Measurements from ENCODE around the gene NMT1.

The NMT1 gene

DNA sequence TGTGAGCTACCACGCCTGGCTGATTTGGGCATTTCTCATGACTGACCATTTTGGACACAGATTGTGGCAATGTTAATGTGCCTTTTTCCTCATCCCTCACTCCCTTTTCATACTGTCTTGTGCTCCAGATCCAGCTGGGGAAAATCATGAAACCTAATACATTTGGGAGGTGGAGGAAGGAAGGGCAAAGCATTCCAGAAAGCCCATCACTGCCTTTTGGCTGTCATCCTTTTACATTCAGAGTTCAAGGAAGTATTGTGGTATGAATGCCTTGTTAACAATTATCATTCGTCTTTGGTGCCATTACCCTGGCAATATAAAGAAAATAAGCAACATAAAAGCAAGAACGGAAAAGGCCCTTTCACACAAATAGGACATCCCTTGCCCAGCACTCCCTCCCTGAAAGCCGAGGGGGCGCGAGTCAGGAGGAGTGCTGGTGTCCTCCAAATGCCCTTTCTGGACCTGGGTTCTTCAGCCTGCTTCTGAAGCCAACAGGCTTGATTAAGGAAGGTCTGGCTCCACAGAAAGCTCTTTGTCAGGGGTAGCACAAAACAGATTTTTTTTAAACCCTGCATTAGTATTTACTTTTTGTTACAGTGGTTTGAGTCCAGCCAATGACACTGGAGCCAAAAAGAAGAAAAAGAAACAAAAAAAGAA is 20.1 kb downstream of the NMT1 start:
- no peak for DNase-seq (ENCODE audit: low spot score)

DNA sequence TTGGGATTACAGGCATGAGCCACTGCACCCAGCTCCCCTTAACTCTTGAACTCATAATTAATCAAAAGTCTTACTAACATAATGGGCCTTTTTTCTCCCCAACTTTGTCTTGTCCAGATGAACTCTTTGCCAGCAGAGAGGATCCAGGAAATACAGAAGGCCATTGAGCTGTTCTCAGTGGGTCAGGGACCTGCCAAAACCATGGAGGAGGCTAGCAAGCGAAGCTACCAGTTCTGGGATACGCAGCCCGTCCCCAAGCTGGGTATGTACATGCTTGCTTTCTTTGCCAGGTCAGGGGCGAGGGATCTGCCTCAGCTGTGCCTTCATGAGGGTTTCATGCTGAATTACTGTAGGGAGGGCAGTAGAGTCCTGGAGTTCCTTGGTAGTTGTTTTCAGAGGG is 25.3 kb downstream of the NMT1 start:
- no peak for DNase-seq (ENCODE audit: low spot score)

DNA sequence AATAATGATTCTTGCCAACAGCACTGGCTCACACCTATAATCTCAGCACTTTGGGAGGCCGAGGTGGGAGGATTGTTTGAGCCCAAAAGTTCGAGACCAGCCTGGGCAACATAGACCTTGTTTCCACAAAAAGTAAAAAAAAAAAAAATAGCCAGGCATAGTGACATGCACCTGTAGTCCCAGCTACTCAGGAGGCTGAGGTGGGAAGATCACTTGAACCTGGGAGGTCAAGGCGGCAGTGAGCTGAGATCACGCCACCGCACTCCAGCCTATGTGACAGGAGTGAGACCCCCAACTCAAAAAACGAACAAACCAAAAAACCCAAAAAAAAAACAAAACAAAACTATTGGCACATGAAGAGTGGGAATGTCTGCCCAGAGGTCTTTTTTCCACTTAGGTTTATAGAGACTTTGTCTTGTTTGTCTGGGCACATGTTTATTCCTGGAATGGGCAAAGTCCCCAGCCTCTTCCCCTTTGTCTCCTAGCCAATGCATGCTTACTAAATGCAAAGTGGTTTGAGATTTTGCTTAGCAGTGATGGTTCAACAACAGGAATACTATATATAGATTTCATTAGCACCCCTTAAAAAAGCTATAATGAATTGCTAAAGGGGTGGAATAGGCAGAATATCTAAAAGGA is 25.9 kb downstream of the NMT1 start:
- DNase-seq (ENCODE audit: low spot score) = no peak

DNA sequence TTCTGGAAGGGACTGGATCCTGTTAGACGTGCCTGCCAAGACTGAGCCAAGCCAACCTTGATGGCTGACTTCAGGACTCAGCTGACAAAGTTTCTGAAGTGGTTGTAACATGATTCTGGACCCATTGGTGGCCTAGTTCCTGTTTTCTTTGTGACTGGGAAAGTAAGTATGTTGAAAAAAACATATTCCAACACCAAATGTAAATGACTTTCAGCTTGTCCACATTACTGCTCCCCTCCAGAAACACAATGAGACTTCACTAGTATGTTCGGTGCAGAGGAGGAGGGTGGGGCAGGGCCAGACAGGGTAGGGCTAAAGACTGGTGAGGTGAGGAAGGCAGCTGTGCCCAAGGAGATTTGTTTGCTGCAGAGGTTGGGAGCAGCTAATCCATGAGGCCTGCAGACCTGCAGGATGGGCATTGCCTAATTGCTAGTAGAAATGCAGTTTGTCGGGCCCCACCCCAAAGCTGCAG is 26.4 kb downstream of the NMT1 start:
- DNase-seq (ENCODE audit: low spot score) = no peak

DNA sequence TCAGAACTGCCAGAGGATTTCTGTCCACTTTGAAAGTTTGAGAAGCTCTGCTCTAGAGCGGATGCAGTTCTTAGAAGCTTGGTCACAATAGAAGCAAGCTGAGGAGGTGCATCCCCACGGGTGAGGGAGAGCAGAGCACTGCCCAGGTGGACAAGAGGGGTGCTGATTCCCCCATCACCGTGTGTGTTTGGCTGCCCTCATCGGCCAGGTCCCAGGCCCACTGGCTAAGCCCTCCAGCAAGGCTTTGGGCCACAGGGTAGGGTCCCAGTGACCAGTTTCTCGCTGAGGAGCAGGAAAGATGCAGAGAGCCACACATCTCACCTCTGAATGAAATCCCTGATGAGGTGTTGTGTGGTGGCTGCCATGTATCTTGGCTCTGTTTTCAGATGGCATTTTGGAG is 26.9 kb downstream of the NMT1 start:
- no peak for DNase-seq (ENCODE audit: low spot score)

DNA sequence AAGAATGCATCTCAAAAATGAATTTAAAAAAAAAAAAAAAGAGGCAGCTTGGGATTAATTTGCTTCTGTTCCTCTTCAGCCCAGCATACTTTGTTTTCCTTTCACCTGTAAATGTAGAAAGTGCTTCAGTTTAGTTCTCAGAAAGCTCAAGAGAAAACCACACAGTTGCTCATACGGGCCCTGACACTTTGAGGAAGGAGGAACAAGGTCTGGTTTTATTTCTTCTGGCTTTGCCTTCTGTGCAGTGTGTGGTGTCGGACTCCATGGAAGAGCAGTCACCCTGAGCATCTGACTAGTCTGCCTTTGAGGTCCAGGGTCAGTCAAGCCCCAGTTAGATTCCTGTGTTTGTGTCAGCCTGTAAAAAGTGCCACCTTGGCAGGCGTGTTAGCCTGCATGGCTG is 27.6 kb downstream of the NMT1 start:
- no peak for DNase-seq (ENCODE audit: low spot score)

DNA sequence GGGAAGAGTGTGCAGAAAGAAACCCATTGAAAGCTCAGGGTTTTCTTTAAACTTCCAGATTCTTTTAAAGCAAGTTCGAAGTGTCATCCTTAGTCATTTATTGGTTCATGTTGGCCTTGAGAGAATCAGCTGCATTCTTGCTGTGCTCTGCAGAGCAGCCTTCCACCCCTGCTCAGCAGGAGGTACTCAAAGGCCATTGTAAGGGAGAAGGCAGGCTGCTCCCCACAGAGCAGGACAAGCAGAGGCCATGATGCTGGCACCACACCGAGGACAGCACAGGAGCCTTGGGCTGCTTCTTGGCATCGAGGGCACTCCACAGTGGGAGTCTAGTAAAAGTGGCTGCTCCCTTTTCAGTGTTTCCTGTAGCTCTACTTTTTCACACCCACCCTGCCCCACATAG is 29.6 kb downstream of the NMT1 start:
- peak; percentile 75 for DNase-seq (ENCODE audit: low spot score)

DNA sequence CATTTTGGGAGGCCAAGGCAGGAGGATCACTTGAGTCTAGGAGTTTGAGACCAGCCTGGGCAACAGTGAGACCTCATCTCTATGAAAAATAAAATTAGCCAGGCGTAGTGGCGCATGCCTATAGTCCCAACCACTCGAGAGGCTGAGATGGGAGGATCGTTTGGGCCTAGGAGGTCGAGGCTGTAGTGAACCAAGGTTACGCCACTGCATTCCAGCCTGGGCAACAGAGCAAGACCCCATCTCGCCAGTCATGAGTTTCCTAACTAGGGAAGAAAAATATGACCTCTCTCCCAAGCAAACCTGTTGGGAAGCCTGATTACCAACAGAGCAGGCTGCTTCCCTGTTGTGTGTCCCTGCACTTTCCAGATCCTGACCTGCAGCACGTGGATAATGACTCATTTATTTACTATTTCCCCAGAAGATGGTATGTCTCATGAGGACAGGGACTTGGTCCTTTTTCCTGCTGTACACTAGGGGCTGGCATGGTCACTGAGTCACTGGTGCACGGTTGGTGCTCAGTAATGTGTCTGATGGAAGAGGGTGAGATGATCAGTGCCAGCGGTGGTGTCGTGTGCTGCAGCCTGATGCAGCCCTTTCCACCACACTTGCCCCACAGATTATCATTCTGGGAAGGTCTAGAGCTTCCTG is 30.8 kb downstream of the NMT1 start:
- DNase-seq (ENCODE audit: low spot score) = no peak

DNA sequence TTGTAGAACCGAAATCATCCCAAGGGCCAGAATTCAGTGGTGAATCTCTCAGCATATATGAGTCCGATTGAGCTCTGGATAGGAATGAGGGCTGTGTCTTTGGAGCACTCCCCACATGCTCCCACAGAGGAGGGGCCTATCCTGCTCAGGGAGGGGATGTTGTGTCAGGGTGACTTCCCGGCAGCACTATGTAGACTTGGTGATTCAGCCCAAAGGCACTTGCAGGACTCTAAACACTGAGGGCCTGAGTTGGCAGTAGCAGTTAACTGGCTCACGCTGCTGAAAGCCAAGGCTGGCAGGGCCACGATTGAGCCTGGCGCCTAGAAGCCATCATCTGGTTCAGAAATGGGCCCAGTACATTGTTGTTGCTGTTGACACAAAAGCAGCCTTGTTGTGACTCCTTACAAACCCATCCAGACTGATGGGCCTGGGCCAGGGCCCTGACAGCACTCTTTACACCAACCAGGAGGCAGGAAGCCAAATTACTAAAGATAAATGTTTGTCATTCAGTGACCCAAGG is 31.9 kb downstream of the NMT1 start:
- DNase-seq (ENCODE audit: low spot score) = no peak

DNA sequence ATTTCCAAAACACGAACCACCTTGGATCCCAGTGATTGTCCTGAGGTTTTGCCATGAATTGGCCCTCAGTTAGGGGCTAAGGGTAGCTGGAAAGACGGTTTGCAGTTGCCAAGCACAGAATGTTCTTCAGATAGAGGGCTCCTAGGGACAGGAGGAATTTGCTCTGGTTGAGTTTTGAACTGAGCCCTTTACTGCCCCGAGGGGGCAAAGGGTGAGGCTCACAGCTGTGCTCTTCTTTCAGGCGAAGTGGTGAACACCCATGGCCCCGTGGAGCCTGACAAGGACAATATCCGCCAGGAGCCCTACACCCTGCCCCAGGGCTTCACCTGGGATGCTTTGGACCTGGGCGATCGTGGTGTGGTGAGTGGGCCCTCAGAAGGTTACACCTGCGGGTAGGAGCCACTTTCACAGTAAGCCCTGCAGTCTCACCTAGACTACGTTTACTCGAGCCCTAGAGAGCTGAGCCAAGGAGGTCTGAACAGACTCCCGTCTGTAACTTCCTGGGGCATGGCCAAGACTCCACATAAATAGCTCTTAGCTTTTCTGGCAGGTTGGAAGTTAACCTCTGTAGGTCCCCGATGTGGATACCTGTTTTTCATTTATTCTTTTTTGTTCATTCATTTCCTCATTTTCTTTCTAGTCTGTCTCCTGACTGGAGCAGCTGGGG is 32.5 kb downstream of the NMT1 start:
- no peak for DNase-seq (ENCODE audit: low spot score)

DNA sequence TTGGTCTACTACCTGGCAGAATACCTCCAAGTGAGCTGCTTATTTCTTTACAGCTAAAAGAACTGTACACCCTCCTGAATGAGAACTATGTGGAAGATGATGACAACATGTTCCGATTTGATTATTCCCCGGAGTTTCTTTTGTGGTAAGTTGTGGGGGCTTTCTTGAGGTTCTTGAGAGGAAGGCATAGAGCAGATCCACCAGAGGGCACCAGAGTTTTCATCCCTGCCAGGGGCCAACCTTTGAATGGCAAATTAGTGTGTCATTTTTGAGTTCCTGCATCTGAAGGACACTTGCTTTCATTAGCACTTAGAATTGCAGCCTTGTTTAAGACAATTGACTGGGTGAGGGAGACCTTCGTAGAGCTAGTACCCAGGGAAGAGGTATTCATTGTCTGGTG is 35.0 kb downstream of the NMT1 start:
- peak; percentile 64 for DNase-seq (ENCODE audit: low spot score)

DNA sequence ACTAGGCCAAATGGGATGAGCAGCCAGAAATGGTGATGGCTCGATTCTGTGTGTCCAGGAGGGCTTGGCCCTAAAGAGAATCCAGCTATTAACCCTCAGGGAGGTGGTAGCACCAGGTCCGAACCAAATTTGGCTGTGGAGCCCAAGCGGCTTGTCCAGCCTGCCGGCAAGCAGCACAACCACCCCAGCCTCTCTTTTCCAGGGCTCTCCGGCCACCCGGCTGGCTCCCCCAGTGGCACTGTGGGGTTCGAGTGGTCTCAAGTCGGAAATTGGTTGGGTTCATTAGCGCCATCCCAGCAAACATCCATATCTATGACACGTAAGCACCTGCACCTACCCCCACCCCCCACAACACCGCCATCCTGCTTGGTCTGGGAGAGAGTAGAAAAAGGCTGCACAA is 35.8 kb downstream of the NMT1 start:
- no peak for DNase-seq (ENCODE audit: low spot score)

DNA sequence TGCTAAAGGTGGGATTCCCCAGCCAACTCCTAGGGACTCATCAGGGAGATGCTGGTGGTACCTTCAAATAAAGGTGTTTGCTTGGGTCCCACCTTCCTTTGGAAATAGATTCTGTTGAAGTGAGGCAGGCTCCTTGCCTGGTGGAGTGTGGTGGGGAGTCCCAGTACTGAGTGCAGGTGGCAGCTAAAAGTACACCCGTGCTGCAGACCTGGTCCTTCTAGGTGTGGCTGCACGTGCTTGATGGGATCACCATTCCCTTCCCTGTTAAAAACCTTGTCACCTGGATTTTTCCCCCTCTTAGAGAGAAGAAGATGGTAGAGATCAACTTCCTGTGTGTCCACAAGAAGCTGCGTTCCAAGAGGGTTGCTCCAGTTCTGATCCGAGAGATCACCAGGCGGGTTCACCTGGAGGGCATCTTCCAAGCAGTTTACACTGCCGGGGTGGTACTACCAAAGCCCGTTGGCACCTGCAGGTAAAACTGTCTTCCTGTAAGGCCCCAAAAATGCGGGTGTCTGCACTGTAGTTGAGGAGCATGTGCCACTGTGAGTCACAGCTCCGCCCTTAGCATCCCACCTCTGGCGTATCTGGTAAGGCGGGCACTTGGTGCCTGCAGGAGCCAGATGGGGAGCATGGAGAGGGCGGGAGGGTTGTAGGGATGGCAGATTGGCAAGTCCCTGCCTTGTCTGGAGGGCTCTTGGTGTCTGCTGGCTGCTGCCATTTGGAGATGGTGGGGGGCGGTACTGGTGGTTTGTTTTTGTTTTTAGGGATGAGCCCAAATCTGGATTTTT is 37.2 kb downstream of the NMT1 start:
- DNase-seq (ENCODE audit: low spot score) = no peak

DNA sequence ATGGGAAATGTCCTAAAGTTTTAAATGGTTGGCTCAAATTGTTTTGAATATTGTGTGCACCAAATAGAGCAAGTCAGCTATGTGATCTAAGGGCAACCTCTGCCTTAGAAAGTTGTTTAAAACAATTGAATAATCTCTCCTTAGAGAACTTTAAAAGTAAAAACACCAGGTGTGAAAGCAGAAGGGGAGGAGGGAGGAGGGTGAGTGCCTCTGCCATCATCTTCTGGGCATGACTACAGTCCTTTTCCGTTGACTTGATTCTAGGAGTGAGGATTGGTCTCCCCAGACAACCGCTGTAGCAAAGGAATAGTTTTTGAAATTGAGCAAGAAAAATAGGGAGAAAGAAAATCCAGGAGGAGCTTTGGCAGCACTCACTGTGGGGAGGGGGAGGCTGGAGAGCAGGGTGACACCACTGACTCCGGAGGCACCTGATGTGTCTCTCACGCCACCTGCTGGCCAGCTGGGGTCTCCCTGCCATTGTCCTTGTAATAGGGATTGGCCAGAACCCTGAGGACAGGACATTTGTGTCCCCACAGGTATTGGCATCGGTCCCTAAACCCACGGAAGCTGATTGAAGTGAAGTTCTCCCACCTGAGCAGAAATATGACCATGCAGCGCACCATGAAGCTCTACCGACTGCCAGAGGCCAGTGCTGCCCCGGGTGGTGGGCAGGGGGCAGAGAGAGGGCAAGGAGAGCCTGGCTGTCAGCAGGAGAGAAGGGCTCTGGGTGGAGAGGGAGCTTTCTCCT is 37.9 kb downstream of the NMT1 start:
- peak; percentile 97 for DNase-seq (ENCODE audit: low spot score)

DNA sequence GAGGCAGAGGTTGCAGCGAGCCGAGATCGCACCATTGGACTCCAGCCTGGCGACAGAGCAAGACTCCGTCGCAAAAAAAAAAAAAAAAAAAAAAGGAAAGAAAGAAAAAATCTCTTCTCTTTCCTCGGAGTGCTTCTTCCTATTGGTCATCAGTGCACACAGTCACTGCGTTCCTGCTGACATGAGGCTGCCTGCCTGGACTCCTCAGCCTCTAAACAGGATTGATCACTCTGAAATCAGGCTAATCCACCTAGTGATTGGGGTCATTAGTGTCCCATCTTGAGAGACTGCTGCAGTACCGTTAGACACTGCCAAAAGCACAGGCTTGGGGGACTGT is 40.4 kb downstream of the NMT1 start:
- DNase-seq (ENCODE audit: low spot score) = no peak

DNA sequence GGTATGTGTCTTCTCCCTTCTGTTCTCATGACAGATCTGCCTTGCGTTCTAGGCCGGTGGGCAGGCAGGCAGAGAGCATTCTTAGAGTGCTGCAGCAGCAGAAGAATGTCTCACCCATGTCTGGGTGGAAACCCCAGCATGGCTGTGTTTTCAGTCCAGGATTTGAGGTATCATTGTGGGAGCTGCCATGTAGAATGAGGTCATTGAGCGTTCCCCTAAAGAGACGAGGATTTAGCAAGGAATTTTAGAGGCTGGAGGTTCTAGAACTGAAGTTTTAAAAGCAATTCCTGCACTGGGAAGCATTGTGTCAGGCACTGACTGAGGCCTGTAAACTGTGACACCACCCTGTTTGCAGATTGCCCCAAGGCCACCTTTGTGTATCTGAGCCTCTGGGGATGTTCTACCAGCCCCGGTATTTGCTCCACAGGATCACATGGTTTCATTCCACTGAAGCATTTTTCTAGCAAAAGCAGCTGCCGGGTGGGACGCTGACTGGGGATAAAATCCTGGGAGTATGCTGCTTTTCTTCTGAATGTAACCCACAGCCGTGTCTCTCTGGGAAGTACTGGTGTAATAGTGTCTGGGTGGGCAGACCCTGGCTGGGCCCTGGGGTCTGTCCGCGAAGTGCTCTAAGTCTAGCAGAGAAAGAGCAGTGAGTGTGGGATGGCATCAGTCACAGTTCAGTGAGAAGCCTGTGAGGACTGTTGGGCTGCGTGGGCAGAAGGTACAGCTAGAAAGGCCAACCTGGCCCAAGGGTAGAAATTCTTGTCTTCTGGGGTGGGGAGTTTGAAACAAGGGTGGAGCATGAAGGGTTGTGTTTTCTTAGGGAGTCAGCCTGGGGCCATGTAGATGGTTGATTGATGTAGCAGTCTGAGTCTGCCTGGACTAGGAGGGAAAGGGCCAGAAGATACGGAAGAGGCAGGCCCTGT is 41.0 kb downstream of the NMT1 start:
- no peak for DNase-seq (ENCODE audit: low spot score)

DNA sequence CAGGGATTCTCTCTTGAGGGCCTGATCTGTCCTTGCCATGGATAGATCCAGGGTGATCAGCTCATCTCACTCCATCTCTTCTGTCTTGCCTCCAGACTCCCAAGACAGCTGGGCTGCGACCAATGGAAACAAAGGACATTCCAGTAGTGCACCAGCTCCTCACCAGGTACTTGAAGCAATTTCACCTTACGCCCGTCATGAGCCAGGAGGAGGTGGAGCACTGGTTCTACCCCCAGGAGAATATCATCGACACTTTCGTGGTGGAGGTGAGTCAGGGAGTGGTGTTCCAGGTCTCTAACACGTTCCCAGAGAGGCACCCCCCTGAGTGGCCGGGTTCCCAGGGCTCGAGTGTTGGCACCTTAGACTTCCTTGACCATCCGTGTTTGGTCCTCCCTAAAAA is 41.7 kb downstream of the NMT1 start:
- DNase-seq (ENCODE audit: low spot score) = no peak

DNA sequence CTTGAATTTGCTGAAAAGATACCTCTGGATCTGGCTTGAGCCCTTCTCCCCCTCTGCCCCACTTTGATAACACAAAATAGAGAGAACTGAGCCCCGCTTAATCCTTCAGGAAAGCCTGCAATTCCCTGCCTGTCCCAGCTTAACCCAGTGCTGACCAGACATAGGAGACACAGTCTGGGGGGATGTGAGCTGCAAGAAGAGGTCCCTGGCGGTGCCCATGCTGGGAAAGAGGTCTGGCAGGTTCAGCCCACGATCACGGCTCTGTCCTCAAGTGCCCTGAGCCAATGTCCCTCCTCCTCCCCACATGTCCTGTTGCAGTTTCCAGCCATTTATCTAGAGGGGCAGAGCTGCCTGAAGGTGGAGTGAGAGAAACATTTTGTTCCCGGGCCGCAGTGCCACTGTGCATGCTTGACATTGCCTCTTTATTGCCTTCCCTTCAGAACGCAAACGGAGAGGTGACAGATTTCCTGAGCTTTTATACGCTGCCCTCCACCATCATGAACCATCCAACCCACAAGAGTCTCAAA is 42.2 kb downstream of the NMT1 start:
- no peak for DNase-seq (ENCODE audit: low spot score)

DNA sequence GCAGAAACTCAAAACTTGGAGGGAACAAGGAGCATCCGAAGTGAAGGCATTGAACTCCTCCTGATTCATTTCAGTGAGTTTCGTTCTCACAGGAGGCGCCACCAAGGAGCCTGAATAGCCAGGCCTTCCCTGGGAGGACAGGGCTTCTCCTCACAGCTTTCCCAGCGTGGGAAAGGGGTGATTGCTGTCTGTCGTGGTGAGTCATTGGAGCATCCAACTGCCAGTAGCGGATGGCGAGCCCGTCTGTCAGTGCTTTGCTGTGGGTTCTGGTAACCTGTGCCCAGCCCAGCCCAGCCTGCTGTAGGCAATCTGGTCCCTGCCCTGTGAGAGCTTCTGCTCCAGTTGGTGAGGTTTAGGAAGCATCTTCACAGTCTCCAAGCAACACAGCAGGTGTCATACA is 42.9 kb downstream of the NMT1 start:
- DNase-seq (ENCODE audit: low spot score) = no peak

DNA sequence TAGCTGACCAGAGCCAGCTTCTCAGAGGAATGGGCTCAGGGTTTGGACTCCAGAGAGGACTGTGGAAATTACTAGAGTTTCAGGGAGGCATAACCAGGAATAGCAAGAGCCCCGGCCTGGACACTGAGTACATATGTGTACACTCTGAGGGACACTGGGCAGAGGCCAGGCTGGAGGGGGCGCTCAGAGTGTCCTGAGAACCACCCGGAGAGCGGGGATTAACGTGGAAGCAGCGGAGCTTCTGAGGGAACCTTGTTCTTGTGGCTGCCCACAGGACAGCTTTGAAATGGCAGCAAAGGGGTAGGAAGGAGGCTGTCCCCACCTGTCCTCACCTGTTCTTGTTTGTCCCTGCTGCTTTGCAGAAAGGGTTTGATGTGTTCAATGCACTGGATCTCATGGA is 43.4 kb downstream of the NMT1 start:
- DNase-seq (ENCODE audit: low spot score) = no peak
